DND-41 (cell line): ENCODE results near the gene FHIT.

Source experiments
- ATAC-seq: fragments of 200-7000 bp; cut with Tn5 transposase; 3 replicates; pipeline ENCODE4 v1.9.1; 2021; ENCODE audit warnings: low read depth; ENCODE audit not compliant: insufficient read depth
- DNase-seq: peaks from one replicate; pipeline ENCODE4 v3.0.0-alpha.2; 2020
- H2AFZ ChIP-seq: 2 replicates; pipeline ENCODE4 v1.6.0; 2012; ENCODE audit warnings: low read depth, low read length
- H3K27ac ChIP-seq: 2 replicates; pipeline ENCODE4 v1.5.1; 2012; ENCODE audit warnings: low read length, inconsistent platforms
- H3K27me3 ChIP-seq: fragments of 200-600 bp; sonication (generic); 2 replicates; pipeline ENCODE4 v1.6.0; 2012; ENCODE audit warnings: low read length, mild to moderate bottlenecking, inconsistent platforms; ENCODE audit not compliant: insufficient read depth, poor library complexity
- H3K36me3 ChIP-seq: 2 replicates; pipeline ENCODE4 v1.5.1; 2012; ENCODE audit warnings: low read length, inconsistent platforms; ENCODE audit not compliant: insufficient read depth
- H3K4me1 ChIP-seq: 2 replicates; pipeline ENCODE4 v1.5.1; 2012; ENCODE audit warnings: mild to moderate bottlenecking, low read length; ENCODE audit not compliant: insufficient read depth
- H3K4me2 ChIP-seq: 2 replicates; pipeline ENCODE4 v1.6.0; 2012; ENCODE audit warnings: mild to moderate bottlenecking, moderate library complexity, low read length, inconsistent platforms; ENCODE audit not compliant: insufficient read depth
- H3K4me3 ChIP-seq, 2 experiments: fragments of 200-600 bp in 1 of 2; shearing (Covaris generic) in 1 of 2; 2 replicates each; pipeline ENCODE4 v1.5.1; 2012 to 2016; ENCODE audit warnings: inconsistent platforms in 2 of 2, low read length in 2 of 2, mild to moderate bottlenecking in 2 of 2, low read depth in 1 of 2, moderate library complexity in 1 of 2
- H3K79me2 ChIP-seq: 2 replicates; pipeline ENCODE4 v1.6.0; 2012; ENCODE audit warnings: low read length, inconsistent platforms; ENCODE audit not compliant: insufficient read depth
- H3K9ac ChIP-seq: 2 replicates; pipeline ENCODE4 v1.6.0; 2012; ENCODE audit warnings: low read depth, mild to moderate bottlenecking, inconsistent platforms, low read length, moderate library complexity
- H3K9me3 ChIP-seq: 2 replicates; pipeline ENCODE4 v1.5.1; 2012; ENCODE audit warnings: low read length, moderate library complexity, mild to moderate bottlenecking, inconsistent platforms; ENCODE audit not compliant: insufficient read depth, severe bottlenecking
- H4K20me1 ChIP-seq: 2 replicates; pipeline ENCODE4 v1.6.0; 2012; ENCODE audit warnings: low read length; ENCODE audit not compliant: insufficient read depth
- EZH2 ChIP-seq: IDR thresholded peaks from 3 replicates; pipeline ENCODE4 v1.6.1; 2012; ENCODE audit warnings: borderline replicate concordance, low read depth, mild to moderate bottlenecking, moderate library complexity, low read length, inconsistent platforms; ENCODE audit not compliant: severe bottlenecking
- TF ChIP-seq, protein P1 (sequence below): IDR thresholded peaks from 2 replicates; pipeline ENCODE4 v1.5.1; 2012; ENCODE audit warnings: borderline replicate concordance, low read length, moderate library complexity, mild to moderate bottlenecking; ENCODE audit not compliant: poor library complexity, severe bottlenecking; ENCODE audit errors: extremely low read depth

Gene FHIT

DNA sequence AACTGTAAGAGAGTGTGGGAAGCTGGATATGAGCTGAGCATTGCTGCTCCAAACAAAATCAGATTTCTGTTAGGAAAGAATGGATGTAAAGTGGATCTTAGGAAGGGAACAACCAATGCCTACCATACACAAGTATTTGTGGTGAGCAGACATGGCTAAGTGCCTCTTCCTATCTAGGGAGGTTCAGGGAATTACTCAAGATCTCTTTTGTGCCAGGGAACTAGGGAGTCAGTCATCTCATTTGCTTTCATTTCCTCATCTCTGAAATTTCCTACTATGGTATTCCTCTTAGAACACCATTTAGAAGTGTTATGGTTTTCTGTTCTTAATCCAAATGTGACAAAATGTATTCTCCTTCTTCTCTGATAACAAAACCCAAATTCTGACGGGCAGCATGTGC lies 396.5 kb downstream of the FHIT start:
- Histone ChIP-seq H3K27ac (no peak overlapping the region), H3K4me3 (no peak overlapping the region), H3K36me3 (no peaks in the 10 kb centered on the region), H2AFZ (no peak overlapping the region), H3K9ac (no peak overlapping the region), H3K4me1 (no peaks in the 10 kb centered on the region), H4K20me1 (no peaks in the 10 kb centered on the region), H3K79me2 (no peaks in the 10 kb centered on the region), H3K4me2 (no peak overlapping the region), H3K27me3 (no peaks in the 10 kb centered on the region), H3K9me3 (peaks cover 9% of the 10 kb centered on the region)
- DNase-seq: no peak
- TF ChIP-seq, protein P1, sequence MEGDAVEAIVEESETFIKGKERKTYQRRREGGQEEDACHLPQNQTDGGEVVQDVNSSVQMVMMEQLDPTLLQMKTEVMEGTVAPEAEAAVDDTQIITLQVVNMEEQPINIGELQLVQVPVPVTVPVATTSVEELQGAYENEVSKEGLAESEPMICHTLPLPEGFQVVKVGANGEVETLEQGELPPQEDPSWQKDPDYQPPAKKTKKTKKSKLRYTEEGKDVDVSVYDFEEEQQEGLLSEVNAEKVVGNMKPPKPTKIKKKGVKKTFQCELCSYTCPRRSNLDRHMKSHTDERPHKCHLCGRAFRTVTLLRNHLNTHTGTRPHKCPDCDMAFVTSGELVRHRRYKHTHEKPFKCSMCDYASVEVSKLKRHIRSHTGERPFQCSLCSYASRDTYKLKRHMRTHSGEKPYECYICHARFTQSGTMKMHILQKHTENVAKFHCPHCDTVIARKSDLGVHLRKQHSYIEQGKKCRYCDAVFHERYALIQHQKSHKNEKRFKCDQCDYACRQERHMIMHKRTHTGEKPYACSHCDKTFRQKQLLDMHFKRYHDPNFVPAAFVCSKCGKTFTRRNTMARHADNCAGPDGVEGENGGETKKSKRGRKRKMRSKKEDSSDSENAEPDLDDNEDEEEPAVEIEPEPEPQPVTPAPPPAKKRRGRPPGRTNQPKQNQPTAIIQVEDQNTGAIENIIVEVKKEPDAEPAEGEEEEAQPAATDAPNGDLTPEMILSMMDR: no peak
- TF ChIP-seq EZH2: no peak
- no peak for ATAC-seq

DNA sequence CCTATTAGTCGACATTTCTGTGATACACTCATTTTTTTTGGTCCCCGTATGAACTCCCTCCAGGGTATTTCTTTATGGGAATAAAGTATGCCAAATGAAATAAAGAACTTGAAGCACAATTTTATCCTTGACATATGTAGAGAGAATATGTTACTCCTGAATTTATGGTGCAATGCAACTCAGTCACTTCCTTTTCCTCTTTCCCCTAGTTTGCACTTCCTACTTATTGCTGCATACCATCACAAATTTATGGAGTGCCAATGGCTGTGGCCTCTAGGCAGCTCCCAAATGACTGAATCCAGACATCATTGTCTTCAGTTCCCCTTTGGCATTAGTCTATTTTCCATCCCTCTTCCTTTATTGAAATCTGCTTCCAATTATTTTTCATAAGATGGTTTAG lies 403.5 kb downstream of the FHIT start:
- no peak for DNase-seq
- H3K9ac ChIP-seq: no peak overlapping the region
- H4K20me1 ChIP-seq: no peaks in the 10 kb centered on the region
- no peak overlapping the region for H2AFZ ChIP-seq
- no peak for ATAC-seq
- H3K4me2 ChIP-seq: no peak overlapping the region
- H3K79me2 ChIP-seq: no peaks in the 10 kb centered on the region
- no peaks in the 10 kb centered on the region for H3K27me3 ChIP-seq
- peaks cover 9% of the 10 kb centered on the region for H3K9me3 ChIP-seq
- H3K4me1 ChIP-seq: no peaks in the 10 kb centered on the region
- H3K27ac ChIP-seq: no peak overlapping the region
- no peaks in the 10 kb centered on the region for H3K36me3 ChIP-seq
- TF ChIP-seq EZH2: no peak
- TF ChIP-seq, protein P1: no peak
- H3K4me3 ChIP-seq: no peak overlapping the region

- H4K20me1 ChIP-seq: no peaks in the 10 kb centered on the region
- H3K27ac ChIP-seq: no peak overlapping the region
- no peak overlapping the region for H3K4me2 ChIP-seq
- no peak overlapping the region for H3K9ac ChIP-seq
- H3K36me3 ChIP-seq: no peaks in the 10 kb centered on the region
- no peak for ATAC-seq
- no peaks in the 10 kb centered on the region for H3K27me3 ChIP-seq
- no peaks in the 10 kb centered on the region for H3K79me2 ChIP-seq
- H3K9me3 ChIP-seq: no peaks in the 10 kb centered on the region
- no peak overlapping the region for H2AFZ ChIP-seq
- TF ChIP-seq, protein P1: no peak
- TF ChIP-seq EZH2: no peak
- DNase-seq: no peak
- no peak overlapping the region for H3K4me3 ChIP-seq
- H3K4me1 ChIP-seq: no peaks in the 10 kb centered on the region
Measured at GRCh38 chr3:60844256-60844655, 407.0 kb downstream of the FHIT start.

DNA sequence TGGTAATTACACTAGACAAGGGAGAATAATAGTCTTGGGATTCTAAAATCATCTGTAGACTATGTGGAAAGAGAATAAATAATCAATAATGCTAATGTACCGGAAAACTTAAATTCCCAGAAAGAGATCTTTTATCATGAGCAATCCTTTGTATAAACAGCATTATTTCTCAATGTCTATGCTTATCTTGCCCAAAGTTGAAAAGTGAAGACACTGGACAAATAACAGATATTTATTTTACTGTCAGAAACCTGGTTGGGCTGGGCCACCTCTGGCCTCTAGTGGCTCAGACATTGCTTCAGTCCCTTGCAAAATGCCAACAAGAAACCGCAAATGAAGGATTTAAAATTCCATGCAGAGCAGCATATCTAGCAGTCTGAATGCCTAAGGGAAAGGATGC lies 409.9 kb downstream of the FHIT start:
- no peak for ATAC-seq
- no peaks in the 10 kb centered on the region for H3K4me1 ChIP-seq

More for the DNA sequence above, 409.9 kb downstream of the FHIT start:
- Histone ChIP-seq H3K79me2 (no peaks in the 10 kb centered on the region), H3K4me3 (no peak overlapping the region), H3K27ac (no peak overlapping the region), H3K4me2 (no peak overlapping the region), H3K27me3 (no peaks in the 10 kb centered on the region), H3K36me3 (no peaks in the 10 kb centered on the region), H3K9me3 (no peaks in the 10 kb centered on the region), H4K20me1 (no peaks in the 10 kb centered on the region), H3K9ac (no peak overlapping the region), H2AFZ (no peak overlapping the region)
- TF ChIP-seq EZH2: no peak
- TF ChIP-seq, protein P1: no peak
- no peak for DNase-seq
